HepG2 (cell line): ENCODE data around the gene C11orf65. TPM values are rescaled to one million over a fixed set of nuclear protein-coding genes. Genes with fewer than 3 reads are reported as not detected.

Experiments
- ATAC-seq: fragments of 200-7000 bp; cut with Tn5 transposase; 3 replicates; pipeline ENCODE4 v1.9.1; 2020; ENCODE audit warnings: mild to moderate bottlenecking, moderate library complexity
- BruUV-seq: library from RNA; stranded (reverse); fragments of 400-500 nt; replicated peaks from 2 replicates; lab custom pipeline; 2021; lab: Mats Ljungman, UMichigan
- CTCF ChIA-PET: fragments of 300-600 bp; formaldehyde crosslinking; extraction: SDS; loops from one replicate; lab custom pipeline; 2021; ENCODE audit warnings: low total read pairs, inconsistent platforms, low intra/inter-chr PET ratio; lab: Yijun Ruan, JAX
- POLR2A ChIA-PET: fragments of 350-600 bp; sonication (Branson Sonifier 250); formaldehyde crosslinking; loops from one replicate; lab custom pipeline; 2020; ENCODE audit warnings: antibody characterized with exemption, inconsistent platforms; lab: Yijun Ruan, JAX
- DNase-seq: peaks from one replicate; pipeline ENCODE4 v3.0.0-alpha.2; 2015; ENCODE audit warnings: low spot score
- FAIRE-seq: peaks from 3 replicates; lab custom pipeline; 2011; peaks lifted over from hg19 to GRCh38; lab: Jason Lieb, UNC
- H2AFZ ChIP-seq: one replicate; pipeline ENCODE4 v1.6.1; 2011; ENCODE audit warnings: low read length, inconsistent platforms
- H3K27ac ChIP-seq: fragments of 300-600 bp; 3 replicates; pipeline ENCODE4 v1.8.0; 2011; ENCODE audit warnings: mixed run types, mild to moderate bottlenecking, mixed read lengths, low read length, inconsistent platforms; ENCODE audit not compliant: insufficient read depth; ENCODE audit errors: extremely low read length
- H3K27me3 ChIP-seq, 2 experiments: fragments of 200-600 bp in 1 of 2; 2 replicates in 1 of 2; 3 replicates in 1 of 2; pipeline versions ENCODE4 v1.6.0 to v1.8.0; 2011; ENCODE audit warnings: low read length in 2 of 2, mild to moderate bottlenecking in 2 of 2, moderate library complexity in 2 of 2, inconsistent platforms in 1 of 2; ENCODE audit not compliant: insufficient read depth in 2 of 2, control insufficient read depth in 1 of 2
- H3K36me3 ChIP-seq, 2 experiments: fragments of 200-600 bp in 1 of 2; replicated peaks in 1 of 2; 2 replicates in 1 of 2; 3 replicates in 1 of 2; pipeline versions ENCODE4 v1.5.1 to v1.8.0; 2011; ENCODE audit warnings: low read length in 2 of 2, inconsistent platforms in 1 of 2; ENCODE audit not compliant: insufficient read depth in 2 of 2, control insufficient read depth in 1 of 2
- H3K4me1 ChIP-seq: 2 replicates; pipeline ENCODE4 v1.5.1; 2012; ENCODE audit warnings: low read length, inconsistent platforms; ENCODE audit not compliant: insufficient read depth
- H3K4me2 ChIP-seq: 2 replicates; pipeline ENCODE4 v1.6.0; 2011; ENCODE audit warnings: low read depth, low read length, inconsistent platforms
- H3K4me3 ChIP-seq, 3 experiments: fragments of 200-600 bp in 1 of 3; sonication (generic), shearing (Covaris generic) in 1 of 3; replicated peaks in 1 of 3; 2 replicates each; pipeline ENCODE4 v1.5.1; 2011 to 2016; ENCODE audit warnings: low read length in 3 of 3, inconsistent platforms in 2 of 3, low read depth in 2 of 3, mild to moderate bottlenecking in 2 of 3, control low read depth in 1 of 3, mixed read lengths in 1 of 3; ENCODE audit not compliant: insufficient read depth in 1 of 3
- H3K79me2 ChIP-seq: one replicate; pipeline ENCODE4 v1.6.1; 2011; ENCODE audit warnings: low read length, inconsistent platforms; ENCODE audit not compliant: insufficient read depth
- H3K9ac ChIP-seq: 2 replicates; pipeline ENCODE4 v1.6.0; 2011; ENCODE audit warnings: mild to moderate bottlenecking, low read depth, low read length, inconsistent platforms; ENCODE audit not compliant: insufficient read depth
- H3K9me3 ChIP-seq: 2 replicates; pipeline ENCODE4 v1.5.1; 2012; ENCODE audit warnings: mild to moderate bottlenecking, low read length
- H4K20me1 ChIP-seq: 2 replicates; pipeline ENCODE4 v1.6.0; 2011; ENCODE audit warnings: inconsistent platforms, mild to moderate bottlenecking, low read length, moderate library complexity; ENCODE audit not compliant: insufficient read depth
- CEBPG ChIP-seq: IDR thresholded peaks from 2 replicates; pipeline ENCODE4 v1.6.1; 2016
- FOSL2 ChIP-seq: sonication (generic); formaldehyde crosslinking; IDR thresholded peaks from 2 replicates; pipeline ENCODE4 v1.4.0; 2020; ENCODE audit warnings: missing genetic modification reagents
- HMG20A ChIP-seq: IDR thresholded peaks from 2 replicates; pipeline ENCODE4 v1.6.1; 2016; ENCODE audit warnings: borderline replicate concordance
- REL ChIP-seq: sonication (generic); formaldehyde crosslinking; conservative IDR thresholded peaks from 2 replicates; pipeline ENCODE4 v1.8.0; 2022; ENCODE audit warnings: mild to moderate bottlenecking, missing genetic modification reagents, moderate library complexity
- SIN3A ChIP-seq: IDR thresholded peaks from 2 replicates; pipeline ENCODE4 v1.6.1; 2011; ENCODE audit warnings: low read depth, mild to moderate bottlenecking, control low read depth, low read length, borderline replicate concordance
- SNAI1 ChIP-seq: sonication (generic); formaldehyde crosslinking; IDR thresholded peaks from 2 replicates; pipeline ENCODE4 v1.5.0; 2020; ENCODE audit warnings: mild to moderate bottlenecking, missing genetic modification reagents, borderline replicate concordance
- TGIF2 ChIP-seq: IDR thresholded peaks from 2 replicates; pipeline ENCODE4 v1.6.1; 2016; ENCODE audit warnings: control low read depth, missing compliant biosample characterization
- ZBTB1 ChIP-seq: sonication (generic); formaldehyde crosslinking; IDR thresholded peaks from 2 replicates; pipeline ENCODE4 v1.4.0; 2020; ENCODE audit warnings: missing genetic modification reagents, borderline replicate concordance
- ZFP37 ChIP-seq: sonication (generic); formaldehyde crosslinking; IDR thresholded peaks from 2 replicates; pipeline ENCODE4 v1.4.0; 2020; ENCODE audit warnings: missing genetic modification reagents, borderline replicate concordance
- ZNF205 ChIP-seq: IDR thresholded peaks from 2 replicates; pipeline ENCODE4 v1.6.1; 2018; ENCODE audit warnings: missing biosample characterization, missing genetic modification reagents
- ZNF33B ChIP-seq: sonication (generic); formaldehyde crosslinking; IDR thresholded peaks from 2 replicates; pipeline ENCODE4 v1.5.1; 2020; ENCODE audit warnings: mild to moderate bottlenecking, missing genetic modification reagents
- ZNF350 ChIP-seq: sonication (generic); formaldehyde crosslinking; IDR thresholded peaks from 2 replicates; pipeline ENCODE4 v1.4.0; 2020; ENCODE audit warnings: mild to moderate bottlenecking, low read depth, missing genetic modification reagents, borderline replicate concordance
- ZSCAN31 ChIP-seq: sonication (generic); formaldehyde crosslinking; IDR thresholded peaks from 2 replicates; pipeline ENCODE4 v1.5.0; 2020; ENCODE audit warnings: low read depth, mild to moderate bottlenecking, missing genetic modification reagents
- WGBS: methylation state at CpG from one replicate; pipeline ENCODE4 v1.1.6; 2017; ENCODE audit warnings: low lambda C conversion rate; 5-methylcytosine and 5-hydroxymethylcytosine counted together
- in situ Hi-C: cut with HindIII; loops from 2 replicates; pipeline ENCODE4 v1.10.0; 2017; ENCODE audit warnings: low pct_unique_long_range_greater_than_20kb; ENCODE audit not compliant: extremely low pct_ligation_motif_present
- intact Hi-C: fragments of 100-400 bp; cut with micrococcal nuclease; formaldehyde crosslinking; loops from one replicate; pipeline ENCODE4 v1.10.0; 2022; ENCODE audit not compliant: unreplicated experiment
- polyA plus RNA-seq, 8 experiments: library from polyadenylated mRNA; depleted of rRNA in 3 of 8; stranded (reverse) in 7 of 8; unstranded in 1 of 8; fragments of >200 nt; fragmentation: Illumina TruSeq in 4 of 8; extraction: Trizol in 4 of 8; gene quantifications; 2 replicates each; pipeline versions ENCODE4 v1.2.1 to v1.2.3, GENCODE V29; 2011 to 2016; ENCODE audit warnings: low read depth in 4 of 8, missing spikeins in 1 of 8, mixed read lengths in 1 of 8; ENCODE audit not compliant: insufficient read depth in 1 of 8
- total RNA-seq, 5 experiments: library from RNA; depleted of rRNA; stranded (reverse); fragments of >200 nt; fragmentation: Illumina TruSeq; extraction: Trizol; gene quantifications; 2 replicates each; pipeline ENCODE4 v1.2.3, GENCODE V29; 2016; ENCODE audit warnings: low read depth in 1 of 5
- TF ChIP-seq, protein P1 (sequence below): sonication (generic); formaldehyde crosslinking; IDR thresholded peaks from 2 replicates; pipeline ENCODE4 v1.4.0; 2020; ENCODE audit warnings: low read depth, mild to moderate bottlenecking, missing genetic modification reagents
- TF ChIP-seq, protein P2 (sequence below): sonication (generic); formaldehyde crosslinking; IDR thresholded peaks from 2 replicates; pipeline ENCODE4 v1.4.0; 2020; ENCODE audit warnings: mild to moderate bottlenecking, missing genetic modification reagents
- TF ChIP-seq, protein P3 (sequence below): sonication (generic); formaldehyde crosslinking; IDR thresholded peaks from 2 replicates; pipeline ENCODE4 v1.4.0; 2020; ENCODE audit warnings: missing genetic modification reagents, borderline replicate concordance
- TF ChIP-seq, protein P4 (sequence below): sonication (generic); formaldehyde crosslinking; IDR thresholded peaks from 2 replicates; pipeline ENCODE4 v1.4.0; 2020; ENCODE audit warnings: low read depth, missing genetic modification reagents

C11orf65 gene
- total and polyA plus RNA-seq, 2 of the 13 experiments (the other 11 are each of a cell fraction or from before 2014, with no cell fraction given) = 0.38 to 0.42 TPM

DNA sequence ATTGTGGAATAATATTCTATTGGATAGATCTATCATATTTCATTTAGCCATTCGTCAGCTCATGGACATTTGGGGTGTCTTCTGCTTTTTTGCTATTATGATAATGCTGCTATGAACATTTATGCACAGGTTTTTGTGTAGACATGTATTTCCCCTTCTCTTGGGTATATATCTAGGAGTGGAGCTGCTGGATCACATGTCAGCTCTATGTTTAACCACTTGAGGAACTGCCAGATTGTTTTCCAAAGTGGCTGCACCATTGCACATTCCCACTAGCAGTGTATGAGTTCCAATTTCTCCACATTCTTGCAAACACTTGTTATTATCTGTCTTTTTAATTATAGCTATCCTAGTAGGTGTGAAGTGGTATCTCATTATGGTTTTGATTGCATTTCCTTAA lies 75.0 kb downstream of the C11orf65 start:
- 56% methylated on average over 1 of the region's 1 CpG for WGBS
- H3K27me3 ChIP-seq = no peaks in the 10 kb centered on the region
- H3K9me3 ChIP-seq = no peaks in the 10 kb centered on the region
- no peak overlapping the region for H3K27ac ChIP-seq
- no peaks in the 10 kb centered on the region for H3K4me1 ChIP-seq
- no peak overlapping the region for H3K4me3 ChIP-seq
- DNase-seq = no peak
- no peaks in the 10 kb centered on the region for H3K36me3 ChIP-seq
- no peak overlapping the region for H2AFZ ChIP-seq
- no peak for ATAC-seq
- no peak overlapping the region for H3K4me2 ChIP-seq
- no peak overlapping the region for H3K9ac ChIP-seq
- no TSS peak for BruUV-seq
- ChIA-PET CTCF (no interaction called here), POLR2A (no interaction called here)
- FAIRE-seq = no peak
- in situ Hi-C loops = no loop called here
- intact Hi-C loops = no loop called here
- no peaks in the 10 kb centered on the region for H3K79me2 ChIP-seq
- no peaks in the 10 kb centered on the region for H4K20me1 ChIP-seq
- TF ChIP-seq ZNF205 (no peak), SNAI1 (no peak), CEBPG (no peak), ZFP37 (CRISPR knock-in tag) (no peak), ZBTB1 (CRISPR knock-in tag) (no peak), TGIF2 (CRISPR knock-in tag) (no peak), FOSL2 (CRISPR knock-in tag) (no peak), HMG20A (CRISPR knock-in tag) (no peak), SIN3A (no peak), ZSCAN31 (CRISPR knock-in tag) (no peak), ZNF33B (CRISPR knock-in tag) (no peak), REL (CRISPR knock-in tag) (no peak), ZNF350 (CRISPR knock-in tag) (no peak)
- TF ChIP-seq, protein P1, sequence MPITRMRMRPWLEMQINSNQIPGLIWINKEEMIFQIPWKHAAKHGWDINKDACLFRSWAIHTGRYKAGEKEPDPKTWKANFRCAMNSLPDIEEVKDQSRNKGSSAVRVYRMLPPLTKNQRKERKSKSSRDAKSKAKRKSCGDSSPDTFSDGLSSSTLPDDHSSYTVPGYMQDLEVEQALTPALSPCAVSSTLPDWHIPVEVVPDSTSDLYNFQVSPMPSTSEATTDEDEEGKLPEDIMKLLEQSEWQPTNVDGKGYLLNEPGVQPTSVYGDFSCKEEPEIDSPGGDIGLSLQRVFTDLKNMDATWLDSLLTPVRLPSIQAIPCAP (CRISPR knock-in tag) = no peak
- TF ChIP-seq, protein P2, sequence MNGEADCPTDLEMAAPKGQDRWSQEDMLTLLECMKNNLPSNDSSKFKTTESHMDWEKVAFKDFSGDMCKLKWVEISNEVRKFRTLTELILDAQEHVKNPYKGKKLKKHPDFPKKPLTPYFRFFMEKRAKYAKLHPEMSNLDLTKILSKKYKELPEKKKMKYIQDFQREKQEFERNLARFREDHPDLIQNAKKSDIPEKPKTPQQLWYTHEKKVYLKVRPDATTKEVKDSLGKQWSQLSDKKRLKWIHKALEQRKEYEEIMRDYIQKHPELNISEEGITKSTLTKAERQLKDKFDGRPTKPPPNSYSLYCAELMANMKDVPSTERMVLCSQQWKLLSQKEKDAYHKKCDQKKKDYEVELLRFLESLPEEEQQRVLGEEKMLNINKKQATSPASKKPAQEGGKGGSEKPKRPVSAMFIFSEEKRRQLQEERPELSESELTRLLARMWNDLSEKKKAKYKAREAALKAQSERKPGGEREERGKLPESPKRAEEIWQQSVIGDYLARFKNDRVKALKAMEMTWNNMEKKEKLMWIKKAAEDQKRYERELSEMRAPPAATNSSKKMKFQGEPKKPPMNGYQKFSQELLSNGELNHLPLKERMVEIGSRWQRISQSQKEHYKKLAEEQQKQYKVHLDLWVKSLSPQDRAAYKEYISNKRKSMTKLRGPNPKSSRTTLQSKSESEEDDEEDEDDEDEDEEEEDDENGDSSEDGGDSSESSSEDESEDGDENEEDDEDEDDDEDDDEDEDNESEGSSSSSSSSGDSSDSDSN (CRISPR knock-in tag) = no peak
- TF ChIP-seq, protein P3, sequence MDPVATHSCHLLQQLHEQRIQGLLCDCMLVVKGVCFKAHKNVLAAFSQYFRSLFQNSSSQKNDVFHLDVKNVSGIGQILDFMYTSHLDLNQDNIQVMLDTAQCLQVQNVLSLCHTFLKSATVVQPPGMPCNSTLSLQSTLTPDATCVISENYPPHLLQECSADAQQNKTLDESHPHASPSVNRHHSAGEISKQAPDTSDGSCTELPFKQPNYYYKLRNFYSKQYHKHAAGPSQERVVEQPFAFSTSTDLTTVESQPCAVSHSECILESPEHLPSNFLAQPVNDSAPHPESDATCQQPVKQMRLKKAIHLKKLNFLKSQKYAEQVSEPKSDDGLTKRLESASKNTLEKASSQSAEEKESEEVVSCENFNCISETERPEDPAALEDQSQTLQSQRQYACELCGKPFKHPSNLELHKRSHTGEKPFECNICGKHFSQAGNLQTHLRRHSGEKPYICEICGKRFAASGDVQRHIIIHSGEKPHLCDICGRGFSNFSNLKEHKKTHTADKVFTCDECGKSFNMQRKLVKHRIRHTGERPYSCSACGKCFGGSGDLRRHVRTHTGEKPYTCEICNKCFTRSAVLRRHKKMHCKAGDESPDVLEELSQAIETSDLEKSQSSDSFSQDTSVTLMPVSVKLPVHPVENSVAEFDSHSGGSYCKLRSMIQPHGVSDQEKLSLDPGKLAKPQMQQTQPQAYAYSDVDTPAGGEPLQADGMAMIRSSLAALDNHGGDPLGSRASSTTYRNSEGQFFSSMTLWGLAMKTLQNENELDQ (CRISPR knock-in tag) = no peak
- TF ChIP-seq, protein P4, sequence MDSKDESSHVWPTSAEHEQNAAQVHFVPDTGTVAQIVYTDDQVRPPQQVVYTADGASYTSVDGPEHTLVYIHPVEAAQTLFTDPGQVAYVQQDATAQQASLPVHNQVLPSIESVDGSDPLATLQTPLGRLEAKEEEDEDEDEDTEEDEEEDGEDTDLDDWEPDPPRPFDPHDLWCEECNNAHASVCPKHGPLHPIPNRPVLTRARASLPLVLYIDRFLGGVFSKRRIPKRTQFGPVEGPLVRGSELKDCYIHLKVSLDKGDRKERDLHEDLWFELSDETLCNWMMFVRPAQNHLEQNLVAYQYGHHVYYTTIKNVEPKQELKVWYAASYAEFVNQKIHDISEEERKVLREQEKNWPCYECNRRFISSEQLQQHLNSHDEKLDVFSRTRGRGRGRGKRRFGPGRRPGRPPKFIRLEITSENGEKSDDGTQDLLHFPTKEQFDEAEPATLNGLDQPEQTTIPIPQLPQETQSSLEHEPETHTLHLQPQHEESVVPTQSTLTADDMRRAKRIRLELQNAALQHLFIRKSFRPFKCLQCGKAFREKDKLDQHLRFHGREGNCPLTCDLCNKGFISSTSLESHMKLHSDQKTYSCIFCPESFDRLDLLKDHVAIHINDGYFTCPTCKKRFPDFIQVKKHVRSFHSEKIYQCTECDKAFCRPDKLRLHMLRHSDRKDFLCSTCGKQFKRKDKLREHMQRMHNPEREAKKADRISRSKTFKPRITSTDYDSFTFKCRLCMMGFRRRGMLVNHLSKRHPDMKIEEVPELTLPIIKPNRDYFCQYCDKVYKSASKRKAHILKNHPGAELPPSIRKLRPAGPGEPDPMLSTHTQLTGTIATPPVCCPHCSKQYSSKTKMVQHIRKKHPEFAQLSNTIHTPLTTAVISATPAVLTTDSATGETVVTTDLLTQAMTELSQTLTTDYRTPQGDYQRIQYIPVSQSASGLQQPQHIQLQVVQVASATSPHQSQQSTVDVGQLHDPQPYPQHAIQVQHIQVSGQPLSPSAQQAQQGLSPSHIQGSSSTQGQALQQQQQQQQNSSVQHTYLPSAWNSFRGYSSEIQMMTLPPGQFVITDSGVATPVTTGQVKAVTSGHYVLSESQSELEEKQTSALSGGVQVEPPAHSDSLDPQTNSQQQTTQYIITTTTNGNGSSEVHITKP (CRISPR knock-in tag) = no peak
